Measurements from ENCODE around the gene SPIN1. TPM values are rescaled to one million over a fixed set of nuclear protein-coding genes. Genes with fewer than 3 reads are reported as not detected.

The SPIN1 gene
- total and polyA plus RNA-seq, 2 of the 8 experiments (the other 6 are each of a cell fraction or from before 2014, with no cell fraction given): 69.9 to 139 TPM

GRCh38 chr9:88477300-88477751 lies 89.1 kb downstream of the SPIN1 start:
- Histone ChIP-seq H3K36me3 (ENCODE audit: control insufficient read depth in 2 of 4, insufficient read depth in 4 of 4, low read length in 3 of 4) (peaks cover 0 to 18% (median 11%) of the 10 kb centered on the region in 4 experiments; a peak in 5 of 8 replicates), H3K27me3 (replicated peaks in 1 of 4; ENCODE audit: control insufficient read depth in 3 of 4, extremely low read depth in 1 of 4, insufficient read depth in 3 of 4, low read length in 3 of 4) (no peaks in the 10 kb centered on the region), H2BK12ac (ENCODE audit: low read depth, low read length) (no peak overlapping the region), H2AK5ac (ENCODE audit: low read depth, low read length) (no peak overlapping the region), H4K20me1 (replicated peaks in 1 of 2; ENCODE audit: control insufficient read depth in 1 of 2, insufficient read depth in 2 of 2, low read length in 2 of 2) (peaks cover 0 to 2% of the 10 kb centered on the region in 2 experiments), H2BK120ac (replicated peaks; ENCODE audit: low read depth, low read length) (no peak overlapping the region), H3K23me2 (ENCODE audit: low read depth, low read length) (no peaks in the 10 kb centered on the region), H3K23ac (ENCODE audit: insufficient read length) (no peak overlapping the region), H3K4ac (replicated peaks; ENCODE audit: insufficient read length, low read depth, low read length) (no peak overlapping the region), H3K9ac (replicated peaks in 1 of 4; ENCODE audit: extremely low read depth in 1 of 4, low read depth in 3 of 4, low read length in 3 of 4) (no peak overlapping the region), H2BK15ac (ENCODE audit: low read length) (no peak overlapping the region), H3K18ac (ENCODE audit: extremely low read depth, low read length) (no peak overlapping the region), H3K79me2 (ENCODE audit: control insufficient read depth in 1 of 2, insufficient read depth in 2 of 2, low read length in 2 of 2) (peaks cover 0 to 13% of the 10 kb centered on the region in 2 experiments; a peak in 1 of 4 replicates), H3K4me2 (ENCODE audit: insufficient read depth in 1 of 2, low read depth in 2 of 2, low read length in 2 of 2) (no peak overlapping the region), H2BK20ac (ENCODE audit: low read length) (no peak overlapping the region), H3K56ac (replicated peaks; ENCODE audit: insufficient read length, low read depth, low read length) (no peak overlapping the region), H2AFZ (ENCODE audit: low read length) (no peak overlapping the region), H3K9me3 (ENCODE audit: insufficient read depth in 2 of 2, low read depth in 1 of 2, low read length in 1 of 2) (no peaks in the 10 kb centered on the region; a peak in 1 of 4 replicates), H4K91ac (replicated peaks; ENCODE audit: insufficient read length, low read length) (no peak overlapping the region), H4K8ac (ENCODE audit: extremely low read depth, insufficient read depth, low read length) (no peak overlapping the region), H3K79me1 (ENCODE audit: low read depth, low read length) (peaks cover 5% of the 10 kb centered on the region; the same call in 1 of the 2 replicates), H3K4me3 (ENCODE audit: extremely low read depth in 1 of 4, insufficient read depth in 2 of 4, low read depth in 3 of 4, low read length in 4 of 4) (no peak overlapping the region), H3K27ac (ENCODE audit: low read depth, low read length) (no peak overlapping the region), H4K5ac (ENCODE audit: insufficient read length, low read depth, low read length) (no peak overlapping the region), H3K14ac (ENCODE audit: insufficient read length) (no peak overlapping the region), H3K4me1 (replicated peaks in 1 of 4; ENCODE audit: control insufficient read depth in 3 of 4, insufficient read depth in 4 of 4, low read length in 3 of 4) (no peaks in the 10 kb centered on the region; a peak in 1 of 7 replicates), H2BK5ac (ENCODE audit: low read depth, low read length) (no peak overlapping the region)
- no peak for TF ChIP-seq EP300 (IDR thresholded peaks at IDR 0.05; ENCODE audit: borderline replicate concordance in 1 of 2, low read depth in 2 of 2, low read length in 2 of 2)
- TF ChIP-seq POU5F1 (IDR thresholded peaks at IDR 0.05; ENCODE audit: low read depth, low read length): no peak
- TF ChIP-seq CHD2 (IDR thresholded peaks at IDR 0.05; ENCODE audit: low read length): no peak
- TF ChIP-seq SAP30 (IDR thresholded peaks at IDR 0.05; ENCODE audit: insufficient read depth, insufficient replicate concordance, low read length): no peak
- CTCF ChIA-PET (ENCODE audit: partially characterized antibody): interaction anchor here (1.1 kb wide), 1 partner anchor 97 kb away, joined by 3 read pairs; no protein-coding TSS in a partner anchor
- WGBS, 2 experiments (ENCODE audit: extremely low coverage in 1 of 2, insufficient coverage in 1 of 2, insufficient read length in 1 of 2, insufficient replicate concordance in 2 of 2, low coverage in 1 of 2, low lambda C conversion rate in 2 of 2, missing lambda C conversion rate in 1 of 2): 94% methylated on average over 3 of the region's 3 CpGs; no CpG with 5 or more reads in 1 of the 2 experiments
- no peak for FAIRE-seq
- POLR2A ChIA-PET (ENCODE audit: partially characterized antibody): no interaction called here
- DNase-seq (ENCODE audit: low read depth in 1 of 2, low spot score in 2 of 2): no peak
